ENCODE results near the gene GET3.

GET3 gene

GRCh38 chr19:12748489-12748888, 11.2 kb downstream of the GET3 start:
- H3K27ac ChIP-seq, result no peak overlapping the region
- TF ChIP-seq, protein P1, sequence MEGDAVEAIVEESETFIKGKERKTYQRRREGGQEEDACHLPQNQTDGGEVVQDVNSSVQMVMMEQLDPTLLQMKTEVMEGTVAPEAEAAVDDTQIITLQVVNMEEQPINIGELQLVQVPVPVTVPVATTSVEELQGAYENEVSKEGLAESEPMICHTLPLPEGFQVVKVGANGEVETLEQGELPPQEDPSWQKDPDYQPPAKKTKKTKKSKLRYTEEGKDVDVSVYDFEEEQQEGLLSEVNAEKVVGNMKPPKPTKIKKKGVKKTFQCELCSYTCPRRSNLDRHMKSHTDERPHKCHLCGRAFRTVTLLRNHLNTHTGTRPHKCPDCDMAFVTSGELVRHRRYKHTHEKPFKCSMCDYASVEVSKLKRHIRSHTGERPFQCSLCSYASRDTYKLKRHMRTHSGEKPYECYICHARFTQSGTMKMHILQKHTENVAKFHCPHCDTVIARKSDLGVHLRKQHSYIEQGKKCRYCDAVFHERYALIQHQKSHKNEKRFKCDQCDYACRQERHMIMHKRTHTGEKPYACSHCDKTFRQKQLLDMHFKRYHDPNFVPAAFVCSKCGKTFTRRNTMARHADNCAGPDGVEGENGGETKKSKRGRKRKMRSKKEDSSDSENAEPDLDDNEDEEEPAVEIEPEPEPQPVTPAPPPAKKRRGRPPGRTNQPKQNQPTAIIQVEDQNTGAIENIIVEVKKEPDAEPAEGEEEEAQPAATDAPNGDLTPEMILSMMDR (conservative IDR thresholded peaks at IDR 0.05), result no peak

DNA sequence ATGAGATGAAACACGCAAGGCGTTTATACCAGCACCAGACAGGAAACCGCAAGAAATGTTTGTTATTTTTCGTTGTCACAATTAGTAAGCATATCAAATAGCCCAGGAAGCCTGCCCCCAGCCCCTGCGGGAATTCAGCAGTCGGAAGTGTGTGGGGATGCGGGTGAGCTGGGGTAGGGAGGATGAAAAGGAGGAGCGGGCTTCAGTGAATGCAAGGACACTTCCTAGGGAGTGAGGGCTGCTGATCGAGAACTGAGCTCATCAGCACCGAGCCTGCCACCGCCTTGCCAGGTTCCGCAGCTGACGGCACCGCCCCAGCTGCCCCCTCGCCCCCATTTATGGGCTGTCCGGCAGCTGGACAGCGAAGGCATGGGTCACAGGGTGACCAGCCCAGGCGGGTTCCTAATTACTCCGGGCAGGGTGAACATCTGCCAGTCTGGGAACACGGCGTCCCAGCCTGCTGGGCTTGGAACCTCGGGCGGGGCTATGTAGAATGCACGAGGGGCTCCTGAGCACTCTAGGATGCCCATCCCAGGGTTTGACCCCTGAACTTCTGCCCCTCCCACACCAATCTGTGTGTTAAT, 12.7 kb downstream of the GET3 start:
- H3K27ac ChIP-seq, result no peak overlapping the region
- TF ChIP-seq, protein P1 (conservative IDR thresholded peaks at IDR 0.05), result no peak

DNA sequence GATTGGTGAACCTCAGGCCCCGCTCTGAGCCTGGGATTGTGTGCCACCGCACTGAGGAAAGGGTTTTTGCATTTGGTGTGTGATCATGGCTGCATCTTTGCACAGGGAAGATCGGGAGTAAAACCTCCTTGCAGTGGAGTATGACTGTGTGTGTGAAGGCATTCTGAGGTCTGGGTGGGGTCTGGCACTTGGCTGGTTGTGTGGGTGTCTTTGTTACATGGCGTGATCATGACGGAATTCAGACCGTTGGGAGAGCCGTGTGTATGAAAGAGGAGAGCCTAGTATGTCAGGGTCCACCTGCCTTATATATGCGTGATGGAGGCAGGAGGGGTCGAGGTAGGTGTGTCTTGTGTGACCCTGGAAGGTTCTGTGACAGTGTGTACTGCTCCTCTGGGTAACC, 13.6 kb downstream of the GET3 start:
- TF ChIP-seq, protein P1 (conservative IDR thresholded peaks at IDR 0.05), result no peak
- H3K27ac ChIP-seq, result no peak overlapping the region

DNA sequence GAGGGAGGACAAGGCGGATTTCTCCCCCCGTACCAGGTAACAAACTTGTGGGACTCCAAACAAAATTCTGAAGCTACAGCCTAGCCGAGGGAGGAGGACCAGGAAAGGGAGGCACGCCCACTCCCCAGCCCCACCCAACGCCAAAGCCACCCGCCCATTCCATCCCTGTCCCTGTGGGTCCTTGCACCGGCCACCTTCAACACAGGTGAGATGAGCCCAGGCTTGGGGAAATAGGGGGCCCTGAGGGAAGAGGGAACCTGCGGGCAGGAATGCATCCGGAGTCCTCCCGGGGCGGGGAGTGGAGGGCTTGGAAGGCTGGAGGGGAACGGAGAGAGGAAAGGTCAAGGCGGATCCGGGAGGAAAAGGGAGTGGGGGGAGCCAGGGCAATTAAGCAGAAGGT, 14.3 kb downstream of the GET3 start, which contains the start of gene BEST2:
Gene BEST2 (plus strand): TSS at position 157 of the 400 bp plus-strand sequence. CDS start 802 bp downstream, outside the sequence.
- TF ChIP-seq, protein P1 (conservative IDR thresholded peaks at IDR 0.05), result no peak
- H3K27ac ChIP-seq, result no peak within 1 kb of the TSS

GRCh38 chr19:12752056-12752781, 14.9 kb downstream of the GET3 start:
- TF ChIP-seq, protein P1 (conservative IDR thresholded peaks at IDR 0.05), result no peak
- no peak overlapping the region for H3K27ac ChIP-seq

- TF ChIP-seq, protein P1 (conservative IDR thresholded peaks at IDR 0.05), result no peak
Observed at GRCh38 chr19:12754465-12755196, 17.3 kb downstream of the GET3 start.

DNA sequence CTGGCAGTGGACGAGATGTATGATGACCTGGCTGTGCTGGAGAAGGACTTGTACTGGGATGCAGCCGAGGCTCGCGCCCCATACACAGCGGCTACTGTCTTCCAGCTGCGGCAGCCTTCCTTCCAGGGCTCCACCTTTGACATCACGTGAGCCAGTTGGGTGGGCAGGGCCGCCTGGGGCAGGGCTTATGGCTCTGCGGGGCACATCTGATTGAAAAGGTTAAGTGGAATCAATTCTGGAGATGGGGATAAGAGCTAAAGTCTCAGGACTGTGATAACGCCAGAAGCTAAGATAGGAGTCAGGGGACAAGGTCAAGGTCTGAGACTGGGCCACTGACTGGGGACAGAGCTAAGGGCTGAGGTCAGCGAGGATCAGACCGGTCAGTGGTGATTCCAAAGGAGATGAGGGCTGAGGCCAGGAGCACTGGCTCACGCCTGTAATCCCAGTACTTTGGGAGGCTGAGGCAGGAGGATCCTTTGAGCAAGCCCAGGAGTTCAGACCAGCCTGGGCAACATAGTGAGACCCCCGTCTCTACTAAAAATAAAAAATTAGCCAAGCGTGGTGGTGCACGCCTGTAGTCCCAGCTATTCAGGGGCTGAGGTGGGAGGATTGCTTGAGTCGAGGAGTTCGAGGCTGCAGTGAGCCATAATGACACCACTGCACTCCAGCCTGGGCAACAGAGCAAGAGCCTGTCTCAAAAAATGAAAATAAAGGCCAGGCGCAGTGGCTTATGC, 19.0 kb downstream of the GET3 start:
- TF ChIP-seq, protein P1 (conservative IDR thresholded peaks at IDR 0.05), result no peak
- no peak overlapping the region for H3K27ac ChIP-seq

More at GRCh38 chr19:12754465-12755196, 17.3 kb downstream of the GET3 start:
- no peak overlapping the region for H3K27ac ChIP-seq
